Parathyroid adenoma (tissue), 2 donors: ENCODE measurements around the gene LMBR1.

Experiments
- H2AFZ ChIP-seq: fragments of 300-600 bp; sonication (generic); one replicate; pipeline ENCODE4 v1.7.0; 2017; ENCODE audit warnings: antibody characterized with exemption, mild to moderate bottlenecking
- H3K27ac ChIP-seq: fragments of 300-600 bp; sonication (generic); one replicate; pipeline ENCODE4 v1.7.0; 2017
- H3K27me3 ChIP-seq: fragments of 300-600 bp; sonication (generic); one replicate; pipeline ENCODE4 v1.7.0; 2017; ENCODE audit warnings: low read length; ENCODE audit not compliant: control insufficient read depth, insufficient read depth
- H3K36me3 ChIP-seq: fragments of 300-600 bp; sonication (generic); one replicate; pipeline ENCODE4 v1.7.0; 2017; ENCODE audit warnings: low read length; ENCODE audit not compliant: control insufficient read depth, insufficient read depth
- H3K4me1 ChIP-seq: fragments of 300-600 bp; sonication (generic); one replicate; pipeline ENCODE4 v1.7.0; 2017; ENCODE audit warnings: control low read depth
- H3K4me2 ChIP-seq: fragments of 300-600 bp; sonication (generic); one replicate; pipeline ENCODE4 v1.7.0; 2017; ENCODE audit warnings: low read length
- H3K4me3 ChIP-seq: fragments of 300-600 bp; sonication (generic); one replicate; pipeline ENCODE4 v1.7.0; 2017; ENCODE audit warnings: low read depth, low read length
- H3K79me2 ChIP-seq: fragments of 300-600 bp; sonication (generic); one replicate; pipeline ENCODE4 v1.7.0; 2017; ENCODE audit warnings: control low read depth
- H3K9ac ChIP-seq: fragments of 300-600 bp; sonication (generic); one replicate; pipeline ENCODE4 v1.7.0; 2017; ENCODE audit warnings: mild to moderate bottlenecking
- H3K9me3 ChIP-seq: fragments of 300-600 bp; sonication (generic); one replicate; pipeline ENCODE4 v1.7.0; 2017; ENCODE audit warnings: low read length; ENCODE audit not compliant: control insufficient read depth
- CTCF ChIP-seq: fragments of 300-600 bp; sonication (generic); IDR thresholded peaks from one replicate; pipeline ENCODE4 v1.7.0; 2017; ENCODE audit warnings: antibody characterized with exemption, mild to moderate bottlenecking
- donor health status: primary hyperparathyroidism.

LMBR1 gene

GRCh38 chr7:156768698-156769472 is 124.1 kb downstream of the LMBR1 start:
- H3K4me1 ChIP-seq: no peaks in the 10 kb centered on the region
- H3K27ac ChIP-seq: no peak overlapping the region
- TF ChIP-seq CTCF: no peak
- H3K79me2 ChIP-seq: peaks cover 2% of the 10 kb centered on the region
- H3K36me3 ChIP-seq: no peaks in the 10 kb centered on the region
- no peak overlapping the region for H3K9ac ChIP-seq
- H3K9me3 ChIP-seq: no peaks in the 10 kb centered on the region
- H3K4me3 ChIP-seq: no peak overlapping the region
- no peaks in the 10 kb centered on the region for H3K27me3 ChIP-seq
- no peak overlapping the region for H3K4me2 ChIP-seq
- no peak overlapping the region for H2AFZ ChIP-seq

GRCh38 chr7:156766666-156767065 is 126.3 kb downstream of the LMBR1 start:
- H3K36me3 ChIP-seq: peaks cover 2% of the 10 kb centered on the region
- no peak for TF ChIP-seq CTCF
- H3K27me3 ChIP-seq: no peaks in the 10 kb centered on the region
- H3K4me3 ChIP-seq: no peak overlapping the region
- H3K9ac ChIP-seq: no peak overlapping the region
- H2AFZ ChIP-seq: no peak overlapping the region
- H3K79me2 ChIP-seq: no peaks in the 10 kb centered on the region
- no peaks in the 10 kb centered on the region for H3K4me1 ChIP-seq
- H3K9me3 ChIP-seq: no peaks in the 10 kb centered on the region
- H3K4me2 ChIP-seq: no peak overlapping the region
- H3K27ac ChIP-seq: no peak overlapping the region

- Histone ChIP-seq H3K9me3 (no peaks in the 10 kb centered on the region), H3K4me3 (no peak overlapping the region), H3K27me3 (no peaks in the 10 kb centered on the region), H3K36me3 (peaks cover 2% of the 10 kb centered on the region), H2AFZ (no peak overlapping the region), H3K4me2 (no peak overlapping the region), H3K4me1 (no peaks in the 10 kb centered on the region), H3K27ac (no peak overlapping the region), H3K9ac (no peak overlapping the region), H3K79me2 (no peaks in the 10 kb centered on the region)
- no peak for TF ChIP-seq CTCF
Measured at GRCh38 chr7:156765901-156766656, 126.9 kb downstream of the LMBR1 start.

- Histone ChIP-seq H3K9ac (no peak overlapping the region), H3K79me2 (peaks cover 6% of the 10 kb centered on the region), H2AFZ (no peak overlapping the region), H3K9me3 (no peaks in the 10 kb centered on the region), H3K36me3 (peaks cover 2% of the 10 kb centered on the region), H3K27ac (no peak overlapping the region), H3K4me3 (no peak overlapping the region), H3K4me2 (no peak overlapping the region), H3K27me3 (no peaks in the 10 kb centered on the region), H3K4me1 (no peaks in the 10 kb centered on the region)
- no peak for TF ChIP-seq CTCF
Measured at GRCh38 chr7:156764766-156765165, 128.2 kb downstream of the LMBR1 start.
